HG03196 (cell line): Measurements from ENCODE around the gene ZFYVE28.
"Not testable (repeated sequence)": the region's sequence is repeated elsewhere in the genome, so short reads cannot be mapped to it uniquely, and the experiment has no call there.

Experiments
- ATAC-seq: cut with Tn5 transposase; IDR thresholded peaks from one replicate; pipeline ENCODE4 v1.9.1; 2021; ENCODE audit not compliant: unreplicated experiment

The ZFYVE28 gene

DNA sequence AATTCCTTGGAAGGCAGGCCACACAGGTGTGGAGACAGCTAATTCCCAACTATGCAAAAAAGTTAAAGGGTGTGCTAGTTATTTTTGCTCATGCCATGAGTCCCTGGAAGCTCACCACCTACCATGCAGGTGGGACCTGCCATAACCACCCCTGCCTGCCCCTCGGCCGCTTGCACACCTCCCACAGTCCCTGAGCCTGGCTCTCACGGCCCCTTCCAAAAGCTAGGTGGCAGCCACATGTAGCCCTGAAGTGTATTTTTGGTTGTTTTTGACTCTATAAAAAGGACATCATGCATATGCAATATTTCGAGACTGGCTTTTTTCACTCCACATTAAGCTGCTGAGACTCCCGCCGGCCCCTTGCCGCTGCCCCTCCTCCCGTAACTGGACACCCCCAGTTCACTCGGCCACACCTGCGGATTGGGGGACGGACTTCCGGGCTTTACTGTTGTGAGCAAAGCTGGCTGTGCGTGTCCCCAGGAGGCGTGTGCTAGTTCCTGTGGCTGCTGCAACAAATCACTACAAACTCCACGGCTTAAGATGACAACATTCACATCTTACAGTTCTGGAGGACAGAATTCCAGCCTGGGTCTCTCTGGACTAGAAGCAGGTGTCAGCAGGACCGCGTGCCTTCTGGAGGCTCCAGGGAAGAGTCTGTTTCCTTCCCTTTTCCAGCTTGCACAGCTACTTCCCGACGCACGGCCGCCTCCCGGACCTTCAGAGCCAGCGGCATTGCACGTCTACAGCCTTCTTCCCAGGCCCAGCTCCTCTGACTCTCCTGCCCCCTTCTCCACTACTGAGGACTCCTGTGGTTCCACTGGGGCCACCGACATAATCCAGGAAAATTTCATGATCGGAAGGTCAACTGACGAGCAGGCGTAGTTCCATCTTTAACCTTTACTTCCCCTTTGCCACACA is 24.8 kb downstream of the ZFYVE28 start:
- ATAC-seq: no peak

DNA sequence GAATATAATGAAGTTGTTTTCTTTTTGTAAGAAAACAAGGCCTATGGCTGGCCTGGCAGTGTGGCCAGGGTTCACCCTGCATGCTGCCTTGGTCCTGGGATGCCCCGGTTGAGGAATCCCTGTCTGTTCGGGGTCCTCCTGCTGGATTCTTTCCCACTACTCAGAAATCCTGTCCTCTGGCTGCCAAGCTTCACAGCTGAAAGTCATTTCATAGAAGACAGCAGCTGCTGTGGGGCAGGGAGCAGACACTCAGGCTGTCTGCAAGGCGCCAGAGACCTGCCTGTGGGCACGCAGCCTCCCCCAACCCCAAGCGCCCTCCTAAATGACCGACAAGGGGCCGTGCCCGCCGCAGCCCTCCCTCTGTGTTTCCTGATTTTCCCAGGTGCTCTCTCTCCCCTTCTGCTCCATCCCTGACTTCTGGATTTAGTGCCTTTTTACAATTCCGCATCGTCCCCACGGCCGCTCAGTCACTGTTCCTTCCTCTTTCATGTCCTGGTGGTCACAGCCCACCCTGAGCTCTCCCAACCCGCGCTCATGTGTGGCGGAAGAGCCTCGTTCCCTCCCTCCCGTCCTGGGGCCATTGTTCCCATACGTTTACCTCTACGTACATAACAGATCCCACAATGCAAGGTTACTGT is 27.5 kb downstream of the ZFYVE28 start:
- no peak for ATAC-seq

DNA sequence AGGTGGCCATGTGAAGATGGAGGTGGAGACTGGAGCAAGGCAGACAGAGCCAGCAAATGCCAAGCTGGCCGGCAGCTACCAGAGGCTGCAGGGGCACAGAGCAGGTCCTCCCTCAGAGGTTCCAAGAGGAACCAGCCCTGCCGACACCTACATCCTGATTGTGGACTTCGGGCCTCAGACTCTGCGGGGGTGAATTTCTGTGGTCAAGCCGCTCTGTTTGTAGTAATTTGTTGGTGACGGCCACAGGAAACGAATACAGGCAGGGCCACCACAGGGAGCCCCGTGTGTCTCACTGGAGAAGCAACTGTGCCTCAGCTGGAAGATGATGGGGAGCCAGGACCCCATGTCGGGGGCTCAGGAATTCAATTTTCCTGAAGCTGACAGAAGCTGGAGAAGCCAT is 28.3 kb downstream of the ZFYVE28 start:
- ATAC-seq: no peak

DNA sequence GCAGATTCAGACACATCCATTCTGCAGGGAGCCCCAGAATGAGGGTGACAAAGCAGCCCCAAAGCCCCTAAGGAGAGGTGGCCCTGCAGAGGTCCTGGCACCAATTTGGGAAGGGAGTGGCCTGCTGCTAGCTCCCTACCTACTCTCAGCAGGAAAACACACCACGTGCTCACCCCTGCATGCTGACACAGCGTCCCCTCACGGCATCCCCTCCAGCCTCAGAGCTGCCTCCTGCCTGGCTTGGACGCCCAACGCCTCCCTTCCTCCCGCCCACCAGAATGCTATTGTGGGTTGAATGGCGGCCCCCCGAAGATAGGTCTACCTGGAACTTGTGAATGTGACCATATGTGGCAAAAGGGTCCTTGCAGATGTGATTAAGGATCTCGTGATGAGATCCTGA is 28.8 kb downstream of the ZFYVE28 start:
- no peak for ATAC-seq

DNA sequence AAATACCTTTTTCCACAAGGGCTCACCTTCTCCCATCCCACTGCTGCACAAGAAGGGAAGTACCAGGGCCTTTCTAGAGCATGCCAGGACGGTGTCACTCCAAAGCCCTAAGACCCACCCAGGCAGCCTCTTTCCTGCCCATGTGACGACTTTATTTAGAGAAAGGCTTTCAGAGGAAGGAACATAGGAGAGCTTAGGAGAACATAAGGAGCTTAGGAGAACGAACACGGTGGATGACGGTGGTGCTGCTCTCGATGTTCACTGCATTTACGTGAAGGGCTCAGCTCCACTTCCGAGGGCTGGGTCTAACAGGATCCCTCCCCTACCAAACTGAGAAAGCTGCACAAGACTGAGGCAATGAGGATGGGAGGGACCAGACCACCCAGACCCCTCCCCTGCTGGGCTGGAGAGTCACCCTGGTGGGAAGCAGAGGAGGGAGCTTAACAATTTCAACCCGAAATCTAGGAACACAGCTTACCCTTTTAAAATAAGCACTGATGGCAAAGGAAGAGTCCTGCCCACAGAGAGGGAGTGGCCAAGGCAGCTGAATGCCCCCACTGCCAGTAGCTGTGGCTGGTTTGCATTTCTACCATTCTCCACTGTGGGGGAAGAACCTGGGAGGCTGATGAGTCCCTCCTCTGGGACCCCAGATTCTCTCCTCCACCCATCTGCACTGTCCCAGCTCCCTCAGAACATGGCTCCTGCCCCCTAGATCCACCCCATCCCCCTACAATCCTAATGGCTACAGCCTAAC is 29.8 kb downstream of the ZFYVE28 start:
- no peak for ATAC-seq

DNA sequence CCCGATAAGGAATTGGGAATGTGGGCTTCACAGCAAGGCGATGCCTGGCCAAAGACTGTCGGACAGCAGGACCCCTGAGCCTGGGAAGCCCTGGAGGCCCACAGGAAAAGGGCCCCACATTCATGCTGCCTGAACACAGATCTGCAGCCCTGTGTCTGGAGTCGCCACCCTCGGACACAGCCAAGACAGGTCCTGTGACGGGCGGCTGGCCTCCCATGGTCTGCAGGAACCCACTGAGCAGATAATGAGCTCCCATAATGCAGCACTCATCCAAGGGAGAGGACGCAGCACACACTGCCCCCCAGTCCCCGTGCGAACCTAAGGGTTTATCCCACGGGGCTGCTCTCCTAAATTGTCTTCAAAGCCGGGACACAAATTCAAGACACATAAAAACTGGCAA is 30.6 kb downstream of the ZFYVE28 start:
- ATAC-seq: no peak

DNA sequence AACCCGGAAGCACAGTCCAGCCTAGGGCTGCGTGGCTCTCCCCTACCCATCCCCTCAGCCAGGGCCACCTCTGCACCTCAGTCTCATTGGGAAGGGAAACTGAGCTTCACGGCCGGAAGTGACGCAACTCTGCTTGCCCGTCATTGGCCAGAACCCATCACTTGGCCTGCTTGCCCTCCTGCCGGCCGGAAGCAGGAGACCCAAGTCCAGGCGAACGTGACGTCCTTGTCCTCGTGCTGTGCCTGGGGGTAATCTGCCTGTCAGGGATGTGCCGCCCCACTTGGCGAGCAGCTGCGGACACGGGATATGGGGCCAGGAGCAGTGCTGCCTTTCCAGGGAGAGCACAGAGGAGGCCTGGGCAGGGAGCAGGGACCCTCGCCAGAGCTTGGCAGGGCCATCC is 31.2 kb downstream of the ZFYVE28 start:
- ATAC-seq: no peak

DNA sequence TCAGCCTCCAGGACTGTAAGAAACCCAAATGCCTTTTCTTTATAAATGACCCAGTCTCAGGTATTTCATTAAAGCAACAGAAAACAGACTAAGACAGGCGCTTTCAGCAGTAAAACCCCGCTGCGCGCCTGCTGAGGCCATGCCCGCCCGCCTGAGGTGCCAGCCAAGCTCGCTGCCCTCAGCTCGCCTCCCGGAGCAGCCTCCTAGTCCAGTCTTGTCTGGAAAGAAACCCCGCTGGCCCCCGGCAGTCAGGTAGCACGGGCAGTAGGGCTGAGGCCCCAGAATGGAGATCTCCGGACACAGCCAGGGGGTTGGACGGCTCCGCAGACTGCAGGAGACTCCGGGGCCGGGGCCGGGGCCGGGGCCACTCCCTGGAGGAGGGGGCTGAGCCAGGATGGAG is 31.7 kb downstream of the ZFYVE28 start:
- no peak for ATAC-seq

DNA sequence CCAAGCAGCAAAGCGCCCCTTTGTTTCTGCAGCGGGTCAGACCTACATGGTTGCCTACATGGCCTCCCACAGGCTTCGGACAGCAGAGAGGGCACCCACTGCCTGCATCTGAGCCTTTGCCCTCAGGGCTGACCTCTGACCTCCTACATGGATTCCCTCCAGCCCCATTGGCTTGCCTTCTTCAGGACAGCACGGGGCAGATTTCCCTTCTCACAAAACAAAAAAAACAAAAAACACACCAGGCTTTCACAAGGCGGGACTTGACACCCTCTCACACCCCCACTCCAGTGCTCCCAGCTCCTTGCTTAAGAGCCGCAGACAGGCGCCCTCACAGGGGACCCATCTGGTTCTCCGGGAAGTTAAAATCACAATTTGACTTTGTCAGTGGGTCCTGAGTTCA is 32.9 kb downstream of the ZFYVE28 start:
- ATAC-seq: no peak

DNA sequence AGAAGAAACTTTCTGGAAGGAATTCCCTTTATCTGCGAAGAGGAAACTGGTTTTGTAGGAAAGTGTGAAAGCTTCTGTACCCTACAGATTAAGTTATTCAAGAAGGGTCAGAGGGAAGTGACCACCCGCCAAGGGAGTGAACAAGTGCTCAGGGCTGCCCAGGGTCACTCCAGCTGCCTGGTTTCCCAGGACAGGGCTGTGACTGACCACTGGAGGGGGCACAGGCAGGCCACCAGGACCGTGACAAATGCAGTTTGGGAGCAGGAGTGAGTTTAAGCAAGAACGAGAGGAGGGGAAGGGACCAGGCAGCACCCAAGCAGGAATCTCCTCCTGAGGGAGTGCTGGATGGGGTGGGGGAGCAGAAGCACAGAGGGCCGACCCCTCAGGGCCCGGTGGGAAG is 34.2 kb downstream of the ZFYVE28 start:
- no peak for ATAC-seq

DNA sequence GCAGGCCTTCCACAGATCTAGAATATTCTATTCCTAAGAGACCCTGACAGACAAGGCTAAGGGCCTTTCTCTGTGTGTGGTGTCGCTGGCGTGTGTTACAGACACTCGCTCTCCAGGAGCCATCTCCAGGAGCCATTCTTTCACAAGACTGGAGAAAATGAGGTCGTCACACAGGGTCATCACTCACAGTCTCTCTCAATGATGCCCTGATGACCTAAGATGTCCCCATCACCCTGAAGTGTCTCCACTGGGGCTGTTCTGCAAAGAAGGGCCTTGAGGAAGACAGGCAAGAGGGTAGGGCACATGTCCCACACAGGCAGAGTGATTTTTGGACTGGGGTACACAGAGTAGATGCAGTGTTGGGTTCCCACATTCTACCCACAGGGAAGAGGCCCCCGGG is 34.7 kb downstream of the ZFYVE28 start:
- ATAC-seq: no peak

DNA sequence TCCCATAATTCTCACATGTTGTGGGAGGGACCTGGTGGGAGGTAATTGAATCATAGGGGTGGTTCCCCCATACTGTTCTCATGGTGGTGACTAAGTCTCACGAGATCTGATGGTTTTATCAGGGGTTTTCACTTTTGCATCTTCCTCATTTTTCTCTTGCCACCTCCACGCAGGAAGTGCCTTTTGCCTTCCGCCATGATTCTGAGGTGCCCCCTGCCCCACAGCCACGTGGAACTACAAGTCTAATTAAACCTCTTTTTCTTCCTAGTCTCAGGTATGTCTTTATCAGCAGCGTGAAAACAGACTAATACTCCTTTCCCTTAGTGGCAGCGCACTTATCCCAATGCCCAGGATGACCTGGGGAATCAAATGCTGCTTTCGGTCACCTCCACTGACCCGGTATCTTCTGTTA is 35.2 kb downstream of the ZFYVE28 start:
- not testable (repeated sequence) for ATAC-seq

DNA sequence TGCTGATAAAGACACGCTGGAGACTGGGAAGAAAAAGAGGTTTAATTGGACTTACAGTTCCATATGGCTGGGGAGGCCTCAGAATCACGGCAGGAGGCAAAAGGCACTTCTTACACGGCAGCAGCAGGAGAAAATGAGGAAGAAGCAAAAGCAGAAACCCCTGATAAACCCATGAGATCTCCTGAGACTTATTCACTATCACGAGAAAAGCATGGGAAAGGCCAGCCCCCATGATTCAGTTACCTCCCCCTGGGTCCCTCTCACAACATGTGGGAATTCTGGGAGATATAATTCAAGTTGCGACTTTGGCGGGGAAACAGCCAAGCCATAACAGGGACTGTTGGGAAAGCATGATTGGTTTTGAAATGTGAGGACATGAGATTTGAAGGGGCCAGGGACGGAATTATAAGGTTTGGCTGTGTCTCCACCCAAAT is 35.7 kb downstream of the ZFYVE28 start:
- not testable (repeated sequence) for ATAC-seq

DNA sequence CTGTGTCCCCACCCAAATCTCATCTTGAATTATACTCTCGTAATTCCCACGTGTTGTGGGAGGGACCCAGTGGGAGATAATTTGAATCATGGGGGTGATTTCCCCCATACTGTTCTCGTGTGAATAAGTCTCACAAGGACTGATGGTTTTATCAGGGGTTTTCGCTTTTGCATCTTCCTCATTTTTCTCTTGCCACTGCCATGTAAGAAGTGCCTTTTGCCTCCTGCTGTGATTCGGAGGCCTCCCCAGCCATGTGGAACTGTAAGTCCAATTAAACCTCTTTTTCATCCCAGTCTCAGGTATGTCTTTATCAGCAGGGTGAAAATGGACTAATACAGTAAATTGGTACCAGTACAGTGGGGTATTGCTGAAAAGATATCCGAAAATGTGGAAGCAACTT is 37.9 kb downstream of the ZFYVE28 start:
- ATAC-seq: not testable (repeated sequence)

DNA sequence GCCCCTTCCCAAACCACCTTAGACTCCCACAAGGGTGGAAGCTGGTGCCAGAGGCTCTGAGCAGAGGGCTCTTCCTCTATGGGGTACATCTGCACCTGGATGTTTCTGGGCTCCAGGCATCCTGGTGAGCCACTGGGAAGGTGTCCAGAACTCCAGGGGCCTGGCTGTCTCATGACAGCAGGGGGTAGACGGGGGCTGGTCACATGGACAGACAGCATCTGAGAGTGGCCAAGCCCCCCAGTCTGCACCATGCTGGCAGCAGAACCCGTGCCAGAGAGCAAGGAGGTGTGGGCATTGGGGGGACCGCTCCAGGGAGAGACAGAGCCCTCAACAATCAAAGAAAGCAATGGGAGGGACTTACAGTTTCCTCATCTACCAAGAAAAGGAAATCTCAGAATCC is 39.5 kb downstream of the ZFYVE28 start:
- ATAC-seq: no peak

DNA sequence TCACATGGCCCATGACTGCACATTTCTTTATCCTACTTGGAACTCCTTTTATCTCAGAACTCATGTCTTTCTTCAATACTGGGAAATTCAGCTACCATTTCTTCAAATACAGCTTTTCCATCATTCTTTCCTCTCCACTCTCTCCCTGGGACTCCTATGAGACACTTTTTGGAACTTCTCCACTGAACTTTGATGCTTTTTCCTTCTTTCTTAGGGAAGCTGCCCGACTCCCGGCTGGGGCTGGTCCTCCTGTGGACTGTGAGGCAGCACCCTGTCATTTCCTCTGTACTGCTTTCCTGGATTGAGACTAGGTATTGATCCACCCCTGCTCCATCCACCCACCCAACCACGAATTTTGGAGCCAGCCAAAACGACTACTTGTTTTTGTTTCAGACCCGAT is 40.0 kb downstream of the ZFYVE28 start:
- ATAC-seq: no peak

DNA sequence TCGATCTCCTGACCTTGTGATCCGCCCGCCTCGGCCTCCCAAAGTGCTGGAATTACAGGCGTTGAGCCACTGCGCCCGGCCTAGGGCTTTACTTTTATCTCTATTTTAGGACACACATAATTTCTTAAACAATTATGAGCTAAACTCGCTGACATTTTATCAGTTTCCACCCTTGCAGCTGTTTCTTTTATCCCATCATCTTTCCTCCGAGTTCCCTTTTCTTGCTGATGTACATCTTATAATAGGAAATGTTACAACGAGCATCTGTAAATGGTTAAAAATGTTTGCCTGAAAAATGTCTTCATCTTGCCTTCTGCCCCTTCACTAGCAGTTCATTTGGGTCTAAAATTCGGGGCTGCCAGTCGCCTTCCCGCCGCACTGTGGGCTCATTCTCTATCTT is 41.2 kb downstream of the ZFYVE28 start:
- no peak for ATAC-seq

DNA sequence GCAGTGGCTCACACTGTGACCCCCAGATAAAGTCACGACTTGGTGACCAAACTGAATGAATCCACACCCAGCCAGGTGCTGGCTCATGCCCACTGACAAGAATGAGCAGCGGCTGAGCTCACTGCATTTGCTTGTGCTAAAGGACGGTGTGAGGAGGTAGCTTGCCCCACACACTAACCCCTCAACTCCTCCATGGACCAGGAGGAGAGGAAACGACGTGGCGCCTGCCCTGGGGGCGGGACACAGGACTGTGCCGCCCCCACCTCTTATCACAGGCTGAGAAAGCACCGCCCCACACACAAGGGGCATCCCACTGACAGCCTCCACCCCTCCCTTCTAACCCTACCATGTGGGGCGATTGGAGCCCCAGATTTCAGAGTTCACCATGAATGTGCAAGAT is 43.0 kb downstream of the ZFYVE28 start:
- ATAC-seq: no peak

DNA sequence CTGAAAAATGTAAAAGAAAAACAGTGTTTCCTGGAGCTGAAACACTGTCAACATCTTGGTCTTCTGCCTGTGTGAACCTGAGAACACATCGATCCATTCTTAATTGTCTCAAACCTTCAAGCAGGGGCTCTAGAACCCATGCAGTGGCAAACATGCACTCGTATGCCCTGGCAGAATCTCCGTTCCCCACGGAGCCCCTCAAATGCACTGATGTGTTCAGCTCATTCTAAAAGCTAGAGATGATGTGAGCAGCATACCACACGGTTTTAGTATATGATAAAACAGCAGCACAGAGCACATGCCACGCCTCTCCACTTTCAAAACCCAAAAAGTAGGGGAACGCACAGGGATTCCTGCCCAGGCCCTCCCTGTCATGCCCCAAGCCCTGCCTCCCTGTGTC is 44.9 kb downstream of the ZFYVE28 start:
- no peak for ATAC-seq

DNA sequence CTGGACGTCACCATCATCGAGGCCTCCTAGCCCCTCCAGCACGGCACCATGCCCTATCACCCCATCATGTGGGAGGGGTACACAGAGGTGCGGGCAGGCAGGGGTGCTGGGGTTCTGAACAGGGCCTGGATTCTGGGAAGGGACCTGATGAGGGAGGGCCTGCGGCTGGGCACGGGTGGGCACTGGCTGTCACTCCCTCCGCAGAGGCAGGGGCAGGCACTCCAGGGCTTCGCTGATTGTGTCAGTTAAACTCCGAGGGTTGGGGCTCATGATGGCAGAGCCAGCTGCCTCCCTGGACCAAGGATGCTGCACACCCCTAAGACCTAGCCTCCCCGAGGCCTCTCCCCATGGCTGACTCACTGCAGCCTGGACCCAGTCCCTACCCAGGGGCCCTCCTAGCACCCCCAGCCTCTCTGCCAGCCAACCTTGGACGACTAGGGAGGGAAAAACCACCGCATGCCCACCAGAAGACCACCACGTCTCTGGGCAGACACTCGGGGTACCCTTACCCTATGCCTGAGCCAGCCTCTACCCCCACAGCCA is 45.9 kb downstream of the ZFYVE28 start:
- ATAC-seq: no peak

DNA sequence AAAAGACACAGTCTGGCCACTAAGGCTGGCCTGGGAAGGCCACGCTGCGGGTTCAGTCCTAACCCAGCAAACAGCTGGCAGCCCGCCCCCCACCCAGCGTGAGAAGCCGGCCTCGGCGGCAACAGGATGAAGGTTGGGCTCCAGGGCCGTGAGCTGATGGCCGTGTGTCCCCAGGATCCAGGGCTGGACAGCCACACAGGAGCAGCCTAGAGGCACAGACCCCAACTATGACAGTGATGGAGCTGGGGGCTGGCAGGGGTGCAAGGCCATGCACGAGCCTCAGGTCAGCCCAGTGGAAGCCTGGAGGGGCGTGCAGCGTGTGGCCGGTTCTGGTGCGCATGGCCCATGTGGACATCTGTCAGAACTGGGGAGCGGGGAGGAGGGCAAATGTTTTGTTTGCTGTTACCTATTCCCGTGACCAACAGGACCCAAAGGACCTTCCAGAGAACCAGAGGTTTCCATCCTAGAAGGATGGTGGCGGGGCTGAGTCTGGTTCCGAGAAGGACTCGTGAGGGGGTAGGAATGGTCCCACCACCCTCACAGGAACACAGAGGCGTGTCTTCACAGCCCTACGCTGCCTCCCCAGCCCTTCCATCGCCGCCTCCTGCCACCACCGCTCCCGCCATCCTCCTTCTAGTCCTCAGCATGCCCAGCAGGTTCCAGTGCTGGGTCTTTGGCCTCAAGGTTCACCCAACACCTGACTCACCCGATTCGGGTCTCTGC is 46.5 kb downstream of the ZFYVE28 start:
- no peak for ATAC-seq
